ENCODE measurements around the gene MICALL2.
A peak's percentile ranks its signal among the peaks of the same experiment; 100 is the strongest.

The MICALL2 gene

GRCh38 chr7:1460821-1461645, 1.8 kb upstream of the MICALL2 start:
- no peak for DNase-seq (ENCODE audit: low read depth)
- TF ChIP-seq CTCF (conservative IDR thresholded peaks at IDR 0.05; ENCODE audit: low read depth, low read length) = no peak
- no peak overlapping the region for H3K4me3 ChIP-seq (ENCODE audit: low read length)

GRCh38 chr7:1459920-1460820, 900 bp upstream of the MICALL2 start:
- TF ChIP-seq CTCF (conservative IDR thresholded peaks at IDR 0.05; ENCODE audit: low read depth, low read length) = no peak
- no peak for DNase-seq (ENCODE audit: low read depth)
- peak overlapping the region; percentile 45 for H3K4me3 ChIP-seq (ENCODE audit: low read length)

GRCh38 chr7:1459512-1459892, 232 bp upstream of the MICALL2 start:
- peak; percentile 88 for DNase-seq (ENCODE audit: low read depth)
- H3K4me3 ChIP-seq (ENCODE audit: low read length) = peak overlapping the region; percentile 77
- TF ChIP-seq CTCF (conservative IDR thresholded peaks at IDR 0.05; ENCODE audit: low read depth, low read length) = no peak

GRCh38 chr7:1457949-1458682, 1.2 kb downstream of the MICALL2 start:
- DNase-seq (ENCODE audit: low read depth) = no peak
- H3K4me3 ChIP-seq (ENCODE audit: low read length) = peak overlapping the region; percentile 77
- no peak for TF ChIP-seq CTCF (conservative IDR thresholded peaks at IDR 0.05; ENCODE audit: low read depth, low read length)

- no peak for DNase-seq (ENCODE audit: low read depth)
- TF ChIP-seq CTCF (conservative IDR thresholded peaks at IDR 0.05; ENCODE audit: low read depth, low read length) = no peak
- H3K4me3 ChIP-seq (ENCODE audit: low read length) = peak overlapping the region; percentile 77
Observed at GRCh38 chr7:1457059-1457948, 2.0 kb downstream of the MICALL2 start.

- no peak for TF ChIP-seq CTCF (conservative IDR thresholded peaks at IDR 0.05; ENCODE audit: low read depth, low read length)
Observed at GRCh38 chr7:1455955-1456354, 3.3 kb downstream of the MICALL2 start.

More at GRCh38 chr7:1455955-1456354, 3.3 kb downstream of the MICALL2 start:
- no peak overlapping the region for H3K4me3 ChIP-seq (ENCODE audit: low read length)
- DNase-seq (ENCODE audit: low read depth) = no peak
